T-helper 1 cell (primary cell): ENCODE data around the gene SNX32.
A peak's percentile ranks its signal among the peaks of the same experiment; 100 is the strongest.

Experiments
- DNase-seq, 5 donors: peaks; one replicate each; pipeline ENCODE4 v3.0.0-alpha.2; 2012 to 2020

SNX32 gene

DNA sequence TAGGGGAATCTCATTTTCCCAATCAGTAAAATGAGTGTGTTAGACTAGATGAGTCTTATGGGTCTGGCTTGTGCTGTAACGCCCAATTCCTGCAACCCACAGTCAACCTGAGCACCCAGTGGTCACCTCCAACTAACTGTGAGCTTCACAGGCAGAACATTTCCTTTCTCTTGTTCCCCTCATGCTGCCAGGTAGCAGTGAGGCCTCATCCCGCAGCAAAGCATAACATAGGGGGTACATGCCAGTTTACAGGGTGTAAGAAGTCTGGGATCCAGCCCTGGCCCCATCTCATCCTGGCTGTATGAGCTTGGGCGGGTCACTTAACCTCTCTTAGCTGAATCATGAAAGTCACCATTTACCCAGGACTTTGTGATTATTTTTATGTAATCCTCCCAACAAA lies 35.1 kb downstream of the SNX32 start:
- no peak for DNase-seq

DNA sequence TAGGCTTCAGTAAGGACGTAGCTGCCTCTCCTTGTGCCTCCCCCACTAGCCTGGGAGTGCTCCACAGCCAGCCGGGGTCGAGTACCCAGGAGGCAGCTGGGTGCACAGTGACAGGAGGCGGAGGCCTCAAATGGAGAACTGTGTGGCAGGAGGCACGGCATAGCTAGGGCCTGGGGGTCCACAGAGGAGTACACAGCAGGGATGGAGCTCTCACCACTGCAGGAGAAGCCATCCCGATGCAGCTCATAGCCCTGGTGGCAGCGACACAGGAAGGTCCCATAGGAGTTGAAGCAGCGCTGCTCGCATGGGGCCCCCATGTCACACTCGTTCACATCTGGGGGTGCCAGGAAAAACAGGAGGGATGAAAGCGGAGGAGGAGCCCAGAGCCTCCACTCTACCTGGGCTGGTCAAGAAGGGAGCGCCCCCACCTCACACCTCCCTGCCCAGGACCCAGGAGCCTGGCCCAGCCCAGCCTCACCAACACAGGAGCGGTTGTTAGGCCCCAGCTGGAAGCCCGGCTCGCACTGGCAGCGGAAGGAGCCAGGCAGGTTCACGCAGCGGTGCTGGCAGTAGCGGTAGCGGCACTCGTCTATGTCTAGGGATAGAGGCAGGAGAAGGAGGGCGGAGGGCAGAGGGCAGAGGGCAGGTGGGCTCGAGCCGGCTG lies 36.0 kb downstream of the SNX32 start:
- no peak for DNase-seq

GRCh38 chr11:65870307-65870658 lies 36.5 kb downstream of the SNX32 start:
- DNase-seq: no peak

DNA sequence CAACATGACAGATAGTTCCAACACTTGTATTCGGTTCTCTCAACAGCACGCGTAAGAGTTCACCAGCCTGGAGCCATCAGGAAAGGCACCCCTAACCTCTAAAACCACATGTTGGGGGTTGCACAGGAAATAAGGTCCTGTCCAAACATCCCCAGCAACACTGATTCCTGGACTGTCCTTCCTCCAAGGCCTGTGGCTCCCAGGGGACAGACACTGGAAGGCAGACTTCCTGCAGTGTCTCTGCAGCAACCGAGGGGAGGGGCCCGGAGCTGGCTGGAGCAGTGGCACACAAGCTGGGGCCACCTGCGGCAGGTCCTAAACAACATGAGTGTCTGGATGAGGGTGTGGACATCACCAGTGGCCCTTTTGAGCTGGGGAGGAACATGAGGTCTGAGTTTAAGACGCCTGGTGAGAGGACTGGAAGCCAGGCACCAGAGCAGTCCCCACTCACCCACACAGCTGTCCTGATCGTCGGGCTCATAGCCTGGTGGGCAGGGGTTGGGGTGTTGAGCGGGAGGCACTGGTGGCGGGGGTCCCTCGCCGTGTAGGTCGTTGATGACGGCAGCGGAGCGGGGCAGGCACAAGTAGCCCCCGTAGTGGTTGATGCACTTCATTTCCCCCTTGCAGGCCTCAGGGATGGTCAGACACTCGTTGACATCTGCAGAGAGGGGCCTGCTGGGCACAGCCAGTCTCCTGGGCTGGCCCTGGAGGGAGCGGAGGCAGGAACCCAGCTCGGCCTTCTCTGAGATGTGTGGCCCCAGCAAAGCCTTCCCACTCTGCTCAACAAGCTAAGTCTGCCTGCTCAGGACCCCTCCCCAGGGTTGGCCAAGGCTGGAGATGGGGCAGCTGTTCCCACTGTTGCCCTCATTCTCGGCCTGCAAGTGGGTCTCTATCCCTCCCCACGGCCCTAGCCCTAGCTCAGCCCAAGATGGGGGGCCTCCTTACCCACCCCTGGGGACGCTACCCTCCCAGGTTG lies 37.2 kb downstream of the SNX32 start:
- DNase-seq: no peak

DNA sequence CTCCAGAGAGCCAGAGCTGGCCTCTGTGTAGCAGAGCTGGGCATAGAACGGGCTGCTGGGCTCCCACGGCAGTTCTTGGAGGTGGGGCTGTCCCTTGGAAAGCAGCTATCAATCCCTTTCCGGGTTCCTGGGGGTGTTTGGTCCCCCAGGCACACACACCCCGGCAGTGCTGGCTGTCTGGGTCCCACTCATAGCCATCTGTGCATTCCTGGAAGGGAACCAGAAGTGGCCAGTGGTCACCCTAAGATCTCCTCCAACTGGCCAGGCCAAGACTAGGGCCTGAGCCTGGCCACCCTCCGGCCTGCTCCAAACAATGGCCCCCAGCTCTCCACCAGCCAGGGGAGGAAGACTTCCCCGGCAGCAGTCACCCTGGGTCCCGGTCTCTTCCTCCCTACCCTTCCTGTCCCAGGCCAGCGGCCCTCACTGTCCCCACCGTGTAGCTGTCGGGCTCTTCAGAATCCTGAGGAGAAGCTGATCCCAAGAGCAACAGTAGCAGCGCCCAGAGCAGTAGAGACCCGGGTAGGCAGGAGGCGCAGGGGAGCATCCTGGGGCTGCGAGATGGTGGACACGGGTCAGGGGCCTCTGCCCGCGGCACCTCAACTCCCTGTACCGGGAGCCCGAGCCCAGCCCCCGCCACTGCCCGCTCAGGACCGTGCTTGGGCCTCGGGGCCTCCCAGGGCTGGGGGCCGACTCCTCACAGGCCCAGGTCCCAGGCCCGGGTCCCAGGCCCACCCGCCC lies 38.2 kb downstream of the SNX32 start:
- DNase-seq: no peak

DNA sequence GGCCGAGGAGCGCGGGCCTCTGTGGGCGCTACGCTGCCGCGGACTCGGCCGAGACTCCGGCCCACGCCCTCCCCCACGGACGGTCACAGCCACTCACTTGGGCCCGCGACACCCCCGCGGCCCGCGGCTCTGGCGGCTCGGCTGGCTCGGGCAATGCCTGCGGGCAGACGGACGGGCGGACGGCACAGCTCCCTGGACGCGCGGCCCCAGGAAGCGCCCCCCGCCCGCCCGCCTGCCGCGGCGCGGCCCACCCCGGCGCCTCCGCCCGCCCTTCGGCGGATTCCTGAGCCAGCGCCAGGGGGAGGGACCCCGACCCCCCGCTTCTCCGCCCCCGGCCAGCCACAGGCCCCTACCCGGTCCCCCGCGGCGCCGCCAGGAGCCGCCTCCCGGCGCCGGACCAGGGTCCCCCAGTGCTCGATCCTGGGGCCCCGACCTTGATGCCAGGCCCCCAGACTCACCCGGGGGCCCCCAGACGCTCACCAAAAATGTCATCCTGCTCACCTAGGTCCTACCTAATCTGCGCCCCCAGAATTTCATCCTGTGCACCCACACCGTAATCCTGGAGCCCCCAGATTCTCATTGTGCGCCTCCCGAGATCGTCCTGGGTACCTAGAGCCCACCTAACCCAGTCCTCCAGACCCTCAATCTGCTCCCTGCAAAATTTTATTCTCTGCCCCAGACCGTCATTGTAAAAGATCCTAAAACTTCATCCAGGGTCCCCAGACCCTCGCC lies 39.0 kb downstream of the SNX32 start, which contains the start of gene EFEMP2:
EFEMP2 (minus strand) TSS at position 215 of the 732 bp plus-strand sequence. CDS start 446 bp downstream, outside the sequence.
- DNase-seq: no peak

- DNase-seq: peak; percentile 93 to 96 (median 94)
Observed at GRCh38 chr11:65873318-65874156, 39.8 kb downstream of the SNX32 start.

DNA sequence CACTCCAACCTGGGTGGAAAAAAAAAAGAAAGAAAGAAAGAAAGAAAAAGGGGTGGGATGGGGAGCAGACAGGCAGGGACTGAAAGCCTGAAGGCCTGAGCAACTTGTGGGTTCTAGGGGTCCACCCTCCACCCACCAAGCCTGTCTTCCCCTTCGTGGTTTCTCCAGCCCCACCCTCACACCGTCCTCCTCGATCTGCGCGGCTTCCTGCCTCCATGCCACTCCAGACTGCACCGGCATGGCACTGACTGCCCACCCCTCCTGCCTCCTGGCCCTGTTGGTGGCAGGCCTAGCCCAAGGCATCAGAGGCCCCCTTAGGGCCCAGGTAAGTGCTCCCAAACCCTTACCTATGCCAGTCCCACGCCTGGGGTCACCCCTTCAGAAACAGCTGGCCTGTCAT lies 45.9 kb downstream of the SNX32 start, which contains the start of gene CTSW:
CTSW (plus strand) TSS at position 221 of the 400 bp plus-strand sequence; CDS start at position 239, 18 bp downstream.
- peak in 1 of 5 donors; percentile 35 for DNase-seq

GRCh38 chr11:65880027-65880426 lies 46.3 kb downstream of the SNX32 start:
- no peak for DNase-seq

DNA sequence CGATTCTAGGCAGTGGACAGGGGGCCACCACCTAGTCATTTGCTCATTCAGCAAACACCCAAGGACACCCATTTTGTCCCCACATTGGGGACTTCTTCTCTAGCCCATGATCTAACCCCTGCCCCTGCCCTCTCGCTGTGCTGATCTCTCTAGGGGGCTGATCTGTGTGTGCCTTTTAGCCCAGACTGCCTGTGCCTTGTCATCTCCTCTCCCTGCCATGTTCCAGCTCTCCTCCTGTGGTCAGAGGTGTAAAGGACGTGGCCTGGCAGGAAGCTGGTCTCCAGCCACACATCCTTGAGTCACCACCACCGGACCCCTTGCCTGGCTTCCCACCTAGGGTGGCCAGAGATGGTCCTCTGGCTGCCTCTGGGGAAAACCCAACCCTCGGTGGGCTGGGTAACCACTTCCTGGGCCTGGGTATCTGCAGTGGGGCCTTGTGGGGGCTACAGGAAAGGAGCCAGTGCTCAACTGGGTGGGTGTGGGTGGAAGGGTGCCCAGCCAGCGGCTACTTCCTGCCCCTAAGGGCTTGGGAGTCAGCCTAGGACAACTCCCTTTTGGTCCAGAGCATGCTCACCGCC lies 47.2 kb downstream of the SNX32 start:
- no peak for DNase-seq

DNA sequence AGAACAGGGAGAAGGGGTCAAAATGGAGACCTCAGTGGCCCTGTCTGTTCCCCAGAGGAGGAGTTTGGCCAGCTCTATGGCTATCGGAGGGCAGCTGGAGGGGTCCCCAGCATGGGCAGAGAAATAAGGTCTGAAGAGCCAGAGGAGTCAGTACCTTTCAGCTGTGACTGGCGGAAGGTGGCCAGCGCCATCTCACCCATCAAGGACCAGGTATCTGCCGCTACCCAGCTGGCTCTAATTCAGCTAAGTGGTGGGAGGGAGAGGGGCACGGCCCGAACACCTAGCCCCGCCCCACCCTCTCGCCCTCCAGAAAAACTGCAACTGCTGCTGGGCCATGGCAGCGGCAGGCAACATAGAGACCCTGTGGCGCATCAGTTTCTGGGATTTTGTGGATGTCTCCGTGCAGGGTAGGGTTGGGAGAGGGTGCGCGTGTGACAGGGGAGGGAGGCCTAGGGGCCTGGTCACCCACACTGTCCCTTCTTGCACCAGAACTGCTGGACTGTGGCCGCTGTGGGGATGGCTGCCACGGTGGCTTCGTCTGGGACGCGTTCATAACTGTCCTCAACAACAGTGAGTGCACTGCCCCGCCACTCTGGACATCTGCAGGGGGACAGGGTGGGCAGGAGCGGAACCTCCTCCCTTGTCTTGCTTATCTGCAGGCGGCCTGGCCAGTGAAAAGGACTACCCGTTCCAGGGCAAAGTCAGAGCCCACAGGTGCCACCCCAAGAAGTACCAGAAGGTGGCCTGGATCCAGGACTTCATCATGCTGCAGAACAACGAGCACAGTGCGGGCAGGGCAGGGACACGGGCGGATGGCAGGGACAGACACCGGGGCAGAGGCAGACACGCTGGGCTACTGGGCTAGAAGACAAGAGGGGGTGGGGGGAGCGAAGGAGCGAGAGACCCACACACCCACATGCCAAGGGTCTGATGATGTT lies 48.6 kb downstream of the SNX32 start:
- no peak for DNase-seq

DNA sequence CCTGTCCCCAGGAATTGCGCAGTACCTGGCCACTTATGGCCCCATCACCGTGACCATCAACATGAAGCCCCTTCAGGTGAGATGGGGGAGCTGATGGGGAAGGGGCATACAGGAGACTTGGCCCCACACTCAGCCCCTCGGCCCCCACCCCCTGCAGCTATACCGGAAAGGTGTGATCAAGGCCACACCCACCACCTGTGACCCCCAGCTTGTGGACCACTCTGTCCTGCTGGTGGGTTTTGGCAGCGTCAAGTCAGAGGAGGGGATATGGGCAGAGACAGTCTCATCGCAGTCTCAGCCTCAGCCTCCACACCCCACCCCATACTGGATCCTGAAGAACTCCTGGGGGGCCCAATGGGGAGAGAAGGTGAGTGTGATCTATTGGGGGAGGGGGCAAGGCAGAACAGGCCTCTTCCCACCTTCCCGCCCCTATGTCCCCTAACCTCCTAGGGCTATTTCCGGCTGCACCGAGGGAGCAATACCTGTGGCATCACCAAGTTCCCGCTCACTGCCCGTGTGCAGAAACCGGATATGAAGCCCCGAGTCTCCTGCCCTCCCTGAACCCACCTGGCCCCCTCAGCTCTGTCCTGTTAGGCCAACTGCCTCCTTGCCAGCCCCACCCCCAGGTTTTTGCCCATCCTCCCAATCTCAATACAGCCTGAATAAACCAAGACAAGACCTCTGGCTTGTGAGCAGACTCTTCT lies 49.4 kb downstream of the SNX32 start:
- no peak for DNase-seq

GRCh38 chr11:65883786-65884715 lies 50.3 kb downstream of the SNX32 start:
- no peak for DNase-seq

GRCh38 chr11:65884716-65885092 lies 50.9 kb downstream of the SNX32 start:
- peak; percentile 64 to 81 (median 75) for DNase-seq

DNA sequence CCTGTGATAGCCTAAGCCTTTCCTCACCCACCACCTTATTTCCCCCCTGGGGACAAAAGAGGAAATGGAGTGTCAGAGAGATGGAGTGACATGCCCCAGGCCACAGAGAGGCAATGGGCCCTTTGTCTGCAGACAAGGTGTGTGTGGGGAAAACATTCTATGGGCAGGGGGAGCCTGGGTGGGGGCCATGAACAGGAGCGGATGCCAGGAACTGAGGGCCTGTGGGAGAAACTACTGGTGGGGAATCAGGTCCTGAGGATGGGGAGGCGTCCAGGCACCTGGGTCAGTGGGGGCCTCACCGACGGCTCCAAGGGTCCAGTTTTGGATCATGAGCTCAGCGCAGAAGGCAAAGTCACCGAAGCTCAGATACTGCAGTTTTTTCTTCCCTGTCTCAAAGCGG lies 51.5 kb downstream of the SNX32 start:
- no peak for DNase-seq

DNA sequence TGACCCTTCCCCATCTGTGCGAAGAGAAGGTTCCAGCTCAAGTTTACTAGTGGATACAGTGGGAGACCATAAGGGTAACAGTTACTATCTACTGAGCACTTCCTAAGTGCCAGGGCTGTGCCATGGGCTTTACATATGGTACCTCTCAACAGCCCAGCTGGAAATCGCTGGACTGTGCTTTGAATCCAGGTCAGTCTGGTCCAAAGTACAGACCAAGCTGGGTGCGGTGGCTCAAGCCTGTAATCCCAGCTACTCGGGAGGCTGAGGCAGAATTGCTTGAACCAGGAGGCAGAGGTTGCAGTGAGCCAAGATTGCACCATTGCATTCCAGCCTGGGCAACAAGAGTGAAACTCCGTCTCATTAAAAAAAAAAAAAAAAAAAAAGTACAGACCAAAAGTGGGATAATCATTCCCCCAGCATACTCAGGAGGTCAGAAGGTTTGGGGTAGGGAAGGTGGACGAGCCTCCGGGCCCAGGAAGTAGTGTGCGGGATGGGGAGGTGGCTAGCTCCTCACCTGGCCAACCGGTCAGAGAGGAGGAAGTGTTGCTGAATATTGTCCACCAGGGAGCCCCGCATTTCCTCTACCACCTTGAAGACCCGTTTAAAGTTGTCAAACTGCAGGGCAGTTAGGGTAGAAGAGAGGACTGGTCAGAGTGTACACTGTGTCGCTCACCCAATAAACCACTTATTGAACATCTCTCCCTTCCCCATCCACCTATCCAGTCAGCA lies 52.2 kb downstream of the SNX32 start:
- DNase-seq: no peak
